Tibial artery (tissue), 4 donors: ENCODE results near the gene ZNF627.

Experiments used
- DNase-seq, 2 donors: peaks; one replicate each; pipeline ENCODE4 v3.0.0-alpha.2; 2019
- H3K27ac ChIP-seq, 2 donors: fragments of 200-600 bp; sonication (generic) in 1 of 2; 1 replicate in 1 of 2; 2 replicates in 1 of 2; pipeline ENCODE4 v1.5.1; 2018 to 2019; ENCODE audit warnings: mild to moderate bottlenecking in 1 of 2
- H3K27me3 ChIP-seq, 2 donors: fragments of 200-600 bp; sonication (generic) in 1 of 2; one replicate each; pipeline versions ENCODE4 v1.5.1 to v1.6.0; 2016 to 2019
- H3K36me3 ChIP-seq, 3 donors: fragments of 200-600 bp; sonication (generic) in 2 of 3; one replicate each; pipeline ENCODE4 v1.5.1; 2016 to 2019; ENCODE audit warnings: mild to moderate bottlenecking in 2 of 3
- H3K4me1 ChIP-seq, 4 donors: fragments of 200-600 bp; sonication (generic) in 2 of 4; 1 replicate in 3 of 4; 2 replicates in 1 of 4; pipeline ENCODE4 v1.5.1; 2016 to 2019
- H3K4me3 ChIP-seq, 2 donors: fragments of 200-600 bp; sonication (generic) in 1 of 2; 1 replicate in 1 of 2; 2 replicates in 1 of 2; pipeline ENCODE4 v1.5.1; 2018 to 2019; ENCODE audit warnings: mild to moderate bottlenecking in 2 of 2
- H3K9me3 ChIP-seq, 3 donors: fragments of 200-600 bp; sonication (generic) in 1 of 3; one replicate each; pipeline ENCODE4 v1.5.1; 2016 to 2019
- intact Hi-C: fragments of 100-400 bp; cut with DNase I; formaldehyde crosslinking; loops from one replicate; pipeline ENCODE4 v1.15.0; 2023; ENCODE audit warnings: low total_unique reads
- TF ChIP-seq, protein P1 (sequence below), 2 experiments: fragments of 200-600 bp in 1 of 2; fragments of 450-650 bp in 1 of 2; IDR thresholded peaks; one replicate each; pipeline ENCODE4 v1.5.1; 2017 to 2019; ENCODE audit warnings: antibody characterized with exemption in 2 of 2, mild to moderate bottlenecking in 1 of 2, moderate library complexity in 1 of 2

The ZNF627 gene

DNA sequence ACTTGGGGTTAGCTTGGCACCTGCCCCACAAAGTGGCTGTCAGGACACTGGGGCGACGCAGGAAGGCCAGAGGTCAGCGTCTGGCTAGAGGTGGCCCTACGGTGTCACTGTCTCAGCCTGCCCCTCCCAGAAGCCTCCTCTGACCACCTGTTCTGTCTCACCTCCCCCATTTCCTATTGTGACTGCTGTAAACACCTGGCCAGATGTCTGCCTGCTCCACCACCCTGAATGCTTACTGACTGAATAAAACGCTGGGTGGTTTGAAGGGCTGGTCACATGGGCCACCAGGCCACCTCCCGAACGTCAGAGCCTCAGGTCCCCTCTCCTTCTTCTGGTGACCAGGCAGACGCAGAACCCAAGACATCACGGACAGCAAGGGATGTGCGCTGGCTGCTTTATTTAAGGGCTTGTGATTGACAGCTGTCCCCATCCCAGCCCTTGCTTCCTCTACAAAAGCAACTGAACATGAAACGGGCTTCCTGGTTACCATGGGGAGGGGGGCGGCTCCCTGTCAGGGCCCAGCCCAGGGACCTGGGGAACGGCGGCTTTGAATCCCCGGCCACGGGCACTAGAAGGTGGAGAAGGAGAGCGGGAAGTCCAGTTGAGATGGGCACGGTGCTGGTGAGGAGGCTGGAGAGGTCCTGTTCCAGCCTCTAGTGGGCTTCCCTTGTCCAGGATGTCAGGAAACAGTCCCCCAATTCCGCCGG, 44.5 kb upstream of the ZNF627 start:
- Histone ChIP-seq H3K36me3 (peaks cover 38 to 69% (median 50%) of the 10 kb centered on the region in 3 donors), H3K27ac (peak overlapping the region; percentile 93 to 95), H3K27me3 (no peaks in the 10 kb centered on the region), H3K4me1 (peaks cover 0 to 54% (median 31%) of the 10 kb centered on the region in 4 donors), H3K4me3 (no peak overlapping the region), H3K9me3 (no peaks in the 10 kb centered on the region)
- TF ChIP-seq, protein P1, sequence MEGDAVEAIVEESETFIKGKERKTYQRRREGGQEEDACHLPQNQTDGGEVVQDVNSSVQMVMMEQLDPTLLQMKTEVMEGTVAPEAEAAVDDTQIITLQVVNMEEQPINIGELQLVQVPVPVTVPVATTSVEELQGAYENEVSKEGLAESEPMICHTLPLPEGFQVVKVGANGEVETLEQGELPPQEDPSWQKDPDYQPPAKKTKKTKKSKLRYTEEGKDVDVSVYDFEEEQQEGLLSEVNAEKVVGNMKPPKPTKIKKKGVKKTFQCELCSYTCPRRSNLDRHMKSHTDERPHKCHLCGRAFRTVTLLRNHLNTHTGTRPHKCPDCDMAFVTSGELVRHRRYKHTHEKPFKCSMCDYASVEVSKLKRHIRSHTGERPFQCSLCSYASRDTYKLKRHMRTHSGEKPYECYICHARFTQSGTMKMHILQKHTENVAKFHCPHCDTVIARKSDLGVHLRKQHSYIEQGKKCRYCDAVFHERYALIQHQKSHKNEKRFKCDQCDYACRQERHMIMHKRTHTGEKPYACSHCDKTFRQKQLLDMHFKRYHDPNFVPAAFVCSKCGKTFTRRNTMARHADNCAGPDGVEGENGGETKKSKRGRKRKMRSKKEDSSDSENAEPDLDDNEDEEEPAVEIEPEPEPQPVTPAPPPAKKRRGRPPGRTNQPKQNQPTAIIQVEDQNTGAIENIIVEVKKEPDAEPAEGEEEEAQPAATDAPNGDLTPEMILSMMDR (IDR thresholded peaks at IDR 0.05): no peak
- intact Hi-C loops: no loop called here
- no peak for DNase-seq

DNA sequence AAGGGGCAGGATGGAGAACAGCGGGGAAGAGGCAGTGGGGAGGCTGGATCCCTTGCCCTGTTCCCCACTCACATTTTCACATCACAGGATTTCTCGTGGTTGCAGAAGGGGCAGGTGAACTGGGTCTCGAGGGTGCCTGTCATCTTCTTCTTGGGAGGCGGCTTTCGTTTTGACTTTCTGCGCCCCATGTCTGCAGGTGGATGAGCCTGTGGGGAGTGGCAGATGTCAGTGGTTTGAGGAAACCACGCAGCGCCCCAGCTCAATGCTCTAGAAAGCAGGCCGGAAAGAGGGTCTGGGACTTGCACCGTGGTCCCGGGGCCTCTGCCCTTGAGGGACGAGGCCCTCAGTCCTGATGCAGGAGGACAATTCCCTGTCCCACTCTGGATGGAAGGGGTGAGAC, 43.1 kb upstream of the ZNF627 start:
- Histone ChIP-seq H3K4me1 (peaks cover 0 to 61% (median 39%) of the 10 kb centered on the region in 4 donors), H3K27me3 (no peaks in the 10 kb centered on the region), H3K27ac (no peak overlapping the region), H3K36me3 (peaks cover 24 to 56% (median 36%) of the 10 kb centered on the region in 3 donors), H3K9me3 (no peaks in the 10 kb centered on the region), H3K4me3 (no peak overlapping the region)
- intact Hi-C loops: no loop called here
- no peak for DNase-seq
- TF ChIP-seq, protein P1 (IDR thresholded peaks at IDR 0.05): no peak

DNA sequence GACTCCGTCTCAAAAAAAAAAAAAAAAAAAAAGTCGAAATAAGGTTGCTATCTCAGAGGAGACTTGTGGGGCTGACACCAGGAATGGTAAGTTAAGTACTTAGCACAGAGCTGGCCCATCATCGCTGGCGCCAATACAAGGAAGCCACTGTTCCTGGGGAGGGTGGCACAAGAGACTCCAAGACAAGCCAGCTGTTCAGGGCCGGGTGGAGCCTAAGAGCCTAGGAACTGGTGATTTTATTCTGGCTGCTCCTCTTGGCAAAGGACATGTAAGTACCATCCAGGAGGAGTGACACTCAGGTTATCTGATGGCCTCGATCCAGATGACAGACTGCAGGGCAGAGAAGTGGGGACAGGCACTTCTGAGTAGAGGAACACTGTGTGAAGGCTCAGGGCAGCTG, 42.0 kb upstream of the ZNF627 start:
- no peaks in the 10 kb centered on the region for H3K9me3 ChIP-seq
- intact Hi-C loops: no loop called here
- TF ChIP-seq, protein P1 (IDR thresholded peaks at IDR 0.05): no peak
- peaks cover 5 to 58% (median 45%) of the 10 kb centered on the region in 4 donors for H3K4me1 ChIP-seq
- H3K36me3 ChIP-seq: peaks cover 14 to 45% (median 25%) of the 10 kb centered on the region in 3 donors
- DNase-seq: no peak
- no peak overlapping the region for H3K4me3 ChIP-seq
- no peaks in the 10 kb centered on the region for H3K27me3 ChIP-seq
- no peak overlapping the region for H3K27ac ChIP-seq

DNA sequence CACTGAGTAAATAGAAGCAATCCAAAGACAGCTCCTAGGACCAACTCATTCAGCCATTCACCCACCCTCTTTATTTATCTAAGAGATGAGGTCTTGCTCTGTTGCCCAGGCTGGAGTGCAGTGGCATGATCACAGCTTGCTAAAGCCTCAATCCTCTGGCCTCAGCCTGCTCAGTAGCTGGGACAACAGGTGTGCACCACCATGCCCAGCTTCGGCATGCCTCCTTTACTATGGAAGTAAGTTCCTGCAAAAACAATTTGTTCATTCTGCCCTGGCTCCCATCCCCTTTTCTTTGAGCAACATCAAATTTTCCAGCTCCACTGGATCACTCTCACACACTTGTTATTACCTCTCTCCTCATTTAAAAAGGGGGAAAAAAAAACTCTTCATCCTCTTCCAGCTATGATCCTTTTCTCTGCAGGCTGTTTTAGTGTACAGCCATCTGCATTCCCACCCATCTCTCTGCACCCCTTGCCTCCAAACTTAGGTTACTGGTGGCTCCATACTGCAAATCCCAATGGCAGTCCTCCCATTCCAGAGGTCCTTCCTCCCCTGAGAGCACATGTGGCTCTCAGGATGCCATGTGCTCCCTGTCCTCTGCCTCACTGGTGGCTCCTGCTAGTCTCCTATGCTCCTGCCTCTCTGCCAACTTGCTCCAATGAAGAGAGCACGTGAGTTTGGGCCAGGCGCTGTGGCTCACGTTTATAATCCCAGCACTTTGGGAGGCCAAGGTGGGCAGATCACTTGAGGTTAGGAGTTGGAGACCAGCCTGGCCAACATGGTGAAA, 40.5 kb upstream of the ZNF627 start:
- TF ChIP-seq, protein P1 (IDR thresholded peaks at IDR 0.05): no peak
- Histone ChIP-seq H3K36me3 (peaks cover 10 to 43% (median 22%) of the 10 kb centered on the region in 3 donors), H3K9me3 (no peaks in the 10 kb centered on the region), H3K27me3 (no peaks in the 10 kb centered on the region), H3K4me1 (peaks cover 5 to 49% (median 38%) of the 10 kb centered on the region in 4 donors), H3K27ac (no peak overlapping the region), H3K4me3 (no peak overlapping the region)
- no peak for DNase-seq
- intact Hi-C loops: no loop called here

DNA sequence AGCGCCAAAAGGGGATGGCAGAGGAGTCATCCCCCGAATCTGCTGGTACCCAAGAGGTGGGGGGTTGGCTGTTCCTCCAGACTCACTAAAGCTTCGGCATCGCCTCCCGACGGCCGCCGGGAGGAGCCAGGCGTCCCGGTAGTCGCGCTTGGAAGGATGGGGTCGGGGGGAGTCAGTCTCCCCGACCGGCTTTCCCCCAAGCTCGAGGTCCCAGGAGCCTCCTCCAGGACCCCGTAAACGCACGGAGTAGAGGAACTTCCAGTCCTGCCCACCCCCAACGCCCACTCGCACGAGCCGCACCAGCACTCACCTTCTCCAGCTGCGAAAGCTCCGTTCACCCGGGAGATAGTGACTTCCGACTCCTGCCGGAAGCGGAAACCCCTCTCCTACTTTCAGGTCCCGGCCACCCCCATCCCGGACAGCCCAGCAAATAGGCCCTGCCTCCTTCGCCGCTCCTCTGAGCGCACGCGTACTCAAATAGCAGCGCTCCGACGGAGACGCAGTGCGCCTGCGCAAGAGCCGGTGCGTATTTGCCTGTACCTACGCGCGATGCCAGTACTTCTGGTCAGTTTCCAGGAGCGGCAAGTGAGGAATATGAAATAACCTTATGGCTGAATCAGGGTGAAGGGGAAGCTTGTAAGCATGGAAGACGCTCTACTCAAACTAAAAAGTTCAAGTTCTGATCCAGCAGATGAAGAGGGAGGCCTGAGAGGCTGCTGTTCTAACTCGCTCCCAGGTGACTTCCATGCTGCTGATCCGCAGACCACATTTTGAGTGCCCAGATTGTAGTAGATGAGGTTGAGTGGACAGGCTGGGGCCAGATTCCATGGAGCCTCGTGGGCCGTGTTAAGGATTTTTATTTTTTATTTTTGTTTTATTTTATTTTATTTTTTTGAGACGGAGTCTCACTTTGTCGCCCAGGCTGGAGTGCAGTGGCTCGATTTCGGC, 38.1 kb upstream of the ZNF627 start, which contains the start of gene ELOF1:
TSS of gene ELOF1 (minus strand) at position 350 of the 948 bp plus-strand sequence. CDS start 4,883 bp downstream, outside the sequence.
- intact Hi-C loops: no loop called here
- Histone ChIP-seq H3K36me3 (peaks cover 3 to 23% (median 6%) of the 10 kb centered on the region in 3 donors), H3K27ac (peak within 1 kb of the TSS; percentile 70 to 85), H3K9me3 (no peaks in the 10 kb centered on the region), H3K4me3 (peak within 1 kb of the TSS; percentile 64 to 95), H3K4me1 (peaks cover 5 to 41% (median 30%) of the 10 kb centered on the region in 4 donors), H3K27me3 (no peaks in the 10 kb centered on the region)
- peak; percentile 98 to 99 for DNase-seq
- TF ChIP-seq, protein P1 (IDR thresholded peaks at IDR 0.05): peak in 1 of 2 experiments; percentile 22
